Hematopoietic multipotent progenitor cell (in vitro differentiated cells): ENCODE measurements around the gene SMIM32. TPM values are rescaled to one million over a fixed set of nuclear protein-coding genes. Genes with fewer than 3 reads are reported as not detected.

Source experiments
- DNase-seq, 3 donors: peaks; one replicate each; pipeline ENCODE4 v3.0.0-alpha.2; 2011 to 2015; ENCODE audit warnings: low read depth in 2 of 3, low spot score in 2 of 3
- total RNA-seq: library from RNA; depleted of rRNA; stranded (reverse); fragments of >200 nt; gene quantifications from one replicate; pipeline ENCODE4 v1.2.3, GENCODE V29; 2012

SMIM32 gene
- total RNA-seq, 1 donor, result not detected

DNA sequence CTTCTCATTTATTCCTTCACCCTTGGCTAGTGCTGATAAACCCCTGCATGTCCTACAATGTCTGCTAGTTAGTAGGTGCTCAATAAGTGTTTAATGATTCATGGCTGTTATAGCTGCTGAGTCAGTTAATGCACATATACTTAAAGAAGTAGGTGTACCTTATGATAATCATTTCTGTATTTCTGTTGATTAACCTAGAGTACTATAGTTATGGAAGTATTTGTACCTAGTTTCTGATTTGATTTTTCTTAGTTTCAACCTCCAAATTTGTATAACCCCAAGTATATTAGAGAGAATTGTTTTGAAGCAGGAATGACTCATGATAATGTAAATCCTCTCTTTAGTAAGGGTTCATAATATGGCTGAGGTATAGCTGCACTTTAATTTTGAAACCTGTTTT, 51.4 kb downstream of the SMIM32 start:
- DNase-seq, result no peak

Other genes with a start within 250 kb of the SMIM32 start
- gene LECT2, start 238.2 kb downstream of the SMIM32 start, total RNA-seq, result not detected
- gene TGFBI, start 164.2 kb downstream of the SMIM32 start, total RNA-seq, result 2.2 TPM
- 25.3 TPM for gene SMAD5, start 60.3 kb downstream of the SMIM32 start, total RNA-seq
- gene TRPC7, start 172.4 kb upstream of the SMIM32 start, total RNA-seq, result under 0.01 TPM